ENCODE results near the gene ANXA10.
"Not testable (repeated sequence)": the region's sequence is repeated elsewhere in the genome, so short reads cannot be mapped to it uniquely, and the experiment has no call there.

The ANXA10 gene

DNA sequence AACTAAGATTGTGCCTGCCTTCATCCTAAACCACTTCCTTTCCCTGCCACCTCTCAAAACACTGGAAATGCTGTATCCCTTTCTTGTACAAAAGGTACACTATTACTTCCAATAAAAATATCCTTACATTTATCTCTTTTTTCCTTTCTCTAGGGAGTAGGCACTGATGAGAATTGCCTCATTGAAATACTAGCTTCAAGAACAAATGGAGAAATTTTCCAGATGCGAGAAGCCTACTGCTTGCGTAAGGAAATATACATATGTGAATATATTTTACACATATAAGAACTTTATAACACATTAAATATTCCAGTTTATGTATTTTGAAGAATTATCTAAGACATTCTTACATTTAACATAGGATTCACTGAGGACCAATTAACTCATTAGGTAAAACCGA lies 71.7 kb downstream of the ANXA10 start:
- no peak for DNase-seq

GRCh38 chr4:168164915-168165548 lies 72.7 kb downstream of the ANXA10 start:
- no peak for DNase-seq

DNA sequence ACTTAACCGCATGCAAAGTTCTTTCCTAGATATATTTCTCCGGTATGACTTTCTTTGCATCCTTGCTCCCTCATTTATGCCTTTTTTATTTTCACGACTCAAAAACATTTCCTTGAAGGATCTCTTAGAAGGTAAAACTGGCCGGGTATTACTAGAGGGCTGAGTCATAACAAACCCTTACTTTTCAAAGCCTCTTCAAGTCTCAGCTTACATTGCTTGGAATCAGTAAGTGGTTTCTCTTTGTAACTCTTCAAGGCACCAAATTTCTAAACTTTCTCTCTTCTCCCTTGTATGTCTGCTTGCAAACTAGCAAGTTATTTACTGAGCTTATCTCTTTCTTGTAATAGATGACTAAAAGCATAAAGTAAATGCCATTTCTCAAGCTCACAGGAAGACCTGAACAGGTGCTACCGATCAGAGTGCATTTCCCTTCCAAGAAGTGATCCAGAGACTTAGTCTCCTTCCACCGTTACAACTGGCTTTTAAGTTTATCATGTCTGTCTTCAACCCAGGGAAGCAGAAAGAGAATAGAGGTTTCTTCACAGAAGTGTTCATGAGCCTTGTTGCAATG lies 75.5 kb downstream of the ANXA10 start:
- no peak for DNase-seq

- DNase-seq = no peak
Observed at GRCh38 chr4:168174308-168174707, 82.0 kb downstream of the ANXA10 start.

DNA sequence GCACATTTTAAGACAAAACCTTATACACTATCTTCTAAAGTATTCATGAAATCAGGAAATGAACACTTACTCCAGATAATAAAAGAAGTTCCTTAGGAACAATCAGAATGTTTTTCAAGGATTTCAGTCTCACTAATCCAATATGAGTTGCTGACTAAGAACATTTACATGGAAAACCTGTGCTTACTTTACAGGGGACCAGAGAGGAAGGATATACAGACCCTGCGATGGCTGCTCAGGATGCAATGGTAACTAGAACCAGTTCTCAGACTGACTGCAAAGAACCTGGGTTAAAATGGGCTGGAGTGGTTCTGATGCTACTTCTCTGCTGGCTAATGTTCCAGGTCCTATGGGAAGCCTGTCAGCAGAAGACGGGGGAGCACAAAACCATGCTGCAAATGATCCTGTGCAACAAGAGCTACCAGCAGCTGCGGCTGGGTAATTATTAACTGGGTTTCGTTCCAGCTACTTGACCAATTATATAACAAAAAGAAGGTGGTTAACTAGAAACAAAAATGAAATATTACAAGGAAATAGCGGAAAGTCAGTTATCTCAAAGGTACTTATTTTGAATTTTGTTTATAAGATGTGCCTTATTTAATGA lies 85.3 kb downstream of the ANXA10 start:
- no peak for DNase-seq

- DNase-seq = no peak
Observed at GRCh38 chr4:168183717-168184571, 91.6 kb downstream of the ANXA10 start.

- no peak for DNase-seq
Observed at GRCh38 chr4:168188754-168189153, 96.4 kb downstream of the ANXA10 start.

- DNase-seq = no peak
Observed at GRCh38 chr4:168197926-168198325, 105.6 kb downstream of the ANXA10 start.

DNA sequence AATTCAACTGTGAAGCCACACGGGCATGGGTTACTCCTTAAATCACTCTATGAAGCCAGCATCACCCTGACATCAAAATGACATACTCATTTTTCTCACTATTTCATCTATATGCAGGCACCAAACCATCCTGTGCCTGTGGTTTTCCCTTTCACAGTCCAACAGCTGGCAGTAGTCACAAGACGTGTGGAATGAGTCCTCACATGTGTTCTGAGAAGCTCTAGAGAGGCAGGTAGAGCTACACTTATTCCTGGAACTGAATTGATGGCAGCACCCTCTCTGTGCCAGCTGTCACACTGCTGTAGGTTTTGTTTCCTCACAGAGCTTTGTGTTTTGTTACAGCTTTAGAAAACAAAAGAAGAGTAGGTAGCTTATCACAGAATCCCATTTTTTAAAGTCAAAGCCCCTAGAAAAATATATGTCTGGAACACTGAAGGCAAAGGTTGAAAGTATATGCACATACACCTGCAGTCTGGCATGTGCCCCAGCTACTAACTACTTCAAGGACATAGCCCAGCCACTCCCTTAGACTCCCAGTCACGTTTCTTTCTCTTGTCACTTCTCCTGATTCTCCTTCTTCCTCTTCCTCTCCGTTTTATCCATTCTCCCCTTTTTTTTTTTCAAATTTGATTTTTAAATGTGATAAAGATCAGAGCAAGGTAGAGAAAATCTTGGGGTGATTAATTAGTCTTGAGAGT lies 107.1 kb downstream of the ANXA10 start:
- DNase-seq = no peak

DNA sequence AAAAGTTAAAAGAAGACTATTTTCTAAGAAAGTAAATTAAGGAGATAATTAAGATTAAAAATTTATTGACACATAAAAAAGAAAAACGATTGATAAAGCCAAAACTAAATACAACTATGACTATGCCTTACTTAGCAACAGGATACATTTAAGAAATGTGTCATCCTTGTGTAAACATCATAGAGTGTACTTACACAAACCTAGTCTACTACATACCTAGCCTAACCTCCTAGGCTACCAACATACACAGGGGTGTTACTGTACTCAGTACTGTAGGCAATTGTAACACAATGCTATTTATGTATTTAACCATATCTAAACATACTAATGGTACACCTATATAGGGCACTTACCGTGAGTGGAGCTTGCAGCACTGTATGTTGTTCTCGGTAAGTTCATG lies 108.3 kb downstream of the ANXA10 start:
- no peak for DNase-seq

GRCh38 chr4:168203233-168203911 lies 111.0 kb downstream of the ANXA10 start:
- no peak for DNase-seq

DNA sequence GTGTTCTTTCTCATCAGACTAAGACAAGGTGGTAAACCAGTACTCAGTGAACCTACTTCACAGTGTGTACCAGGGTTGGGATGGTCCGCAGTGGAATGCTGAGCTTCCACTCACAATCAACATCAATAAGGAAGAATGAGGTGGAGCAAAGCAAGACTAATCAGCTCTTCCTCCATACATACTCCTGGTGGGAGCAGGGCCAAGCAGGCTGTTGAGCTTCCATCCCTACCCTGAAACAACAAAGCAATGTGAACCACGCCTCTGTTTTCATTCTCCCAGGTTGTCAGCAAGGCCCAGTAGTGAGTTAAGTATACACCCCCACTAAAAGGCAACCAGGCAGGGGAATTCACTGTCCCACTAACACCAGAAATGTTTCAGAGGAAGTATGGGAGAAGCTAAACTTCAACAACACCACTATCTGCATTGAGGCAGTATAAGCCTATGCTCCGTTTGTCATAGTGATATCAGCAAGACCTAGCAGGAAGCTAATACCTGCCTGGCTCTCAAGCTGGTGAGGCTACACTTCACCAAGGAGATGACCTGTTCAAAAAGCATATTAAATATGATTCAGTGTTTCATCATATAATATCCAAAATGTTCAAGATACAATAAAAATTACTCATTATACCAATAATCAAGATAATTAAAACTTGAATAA lies 116.7 kb downstream of the ANXA10 start:
- no peak for DNase-seq

DNA sequence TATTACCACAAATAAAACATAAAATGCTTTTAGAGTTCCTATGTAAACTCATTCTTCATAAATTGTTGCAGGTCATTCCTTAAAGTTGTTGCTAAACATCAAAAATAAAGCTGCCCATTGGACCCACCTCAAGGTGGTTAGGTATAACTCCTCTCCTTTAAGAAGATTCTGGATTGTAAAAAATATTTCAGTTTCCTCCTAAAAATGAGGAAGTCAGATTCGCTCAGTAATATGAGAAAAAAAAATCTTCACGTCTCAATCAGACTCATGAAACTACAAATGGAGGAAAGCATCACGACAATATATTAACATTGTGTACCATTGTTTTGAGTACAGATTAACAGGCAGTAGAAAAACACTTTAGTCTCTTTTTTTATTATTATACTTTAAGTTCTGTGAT lies 120.3 kb downstream of the ANXA10 start:
- DNase-seq = no peak

DNA sequence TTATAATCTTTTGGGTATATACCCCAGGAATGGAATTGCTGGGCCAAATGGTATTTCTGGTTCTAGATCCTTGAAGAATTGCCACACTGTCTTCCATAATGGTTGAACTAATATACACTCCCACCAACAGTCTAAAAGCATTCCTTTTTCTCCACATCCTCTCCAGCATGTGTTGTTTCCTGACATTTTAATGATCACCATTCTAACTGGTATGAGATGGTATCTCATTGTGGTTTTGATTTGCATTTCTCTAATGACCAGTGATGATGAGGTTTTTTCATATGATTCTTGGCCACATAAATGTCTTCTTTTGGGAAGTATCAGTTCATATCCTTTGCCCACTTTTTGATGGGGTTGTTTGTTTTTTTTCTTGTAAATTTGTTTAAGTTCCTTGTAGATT lies 121.2 kb downstream of the ANXA10 start:
- DNase-seq = not testable (repeated sequence)

DNA sequence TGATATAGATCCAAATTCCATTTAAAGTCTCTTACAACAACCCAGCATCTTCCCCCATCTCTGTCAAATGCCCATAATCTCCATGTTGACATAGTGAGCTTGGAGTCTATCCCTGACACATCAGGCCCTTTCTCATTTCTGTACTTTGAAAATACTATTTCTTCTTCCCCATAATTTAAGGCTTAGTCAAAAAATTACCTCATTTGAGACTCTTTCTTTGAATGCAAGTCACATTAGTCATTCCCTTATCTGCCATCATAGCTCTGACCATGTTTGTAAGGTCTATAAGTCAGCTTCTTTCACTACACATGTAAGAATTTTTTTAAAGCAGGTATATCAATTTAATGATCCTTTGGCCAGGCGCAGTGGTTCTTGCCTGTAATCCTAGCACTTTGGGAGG lies 126.3 kb downstream of the ANXA10 start:
- no peak for DNase-seq

GRCh38 chr4:168220893-168221292 lies 128.6 kb downstream of the ANXA10 start:
- DNase-seq = no peak

DNA sequence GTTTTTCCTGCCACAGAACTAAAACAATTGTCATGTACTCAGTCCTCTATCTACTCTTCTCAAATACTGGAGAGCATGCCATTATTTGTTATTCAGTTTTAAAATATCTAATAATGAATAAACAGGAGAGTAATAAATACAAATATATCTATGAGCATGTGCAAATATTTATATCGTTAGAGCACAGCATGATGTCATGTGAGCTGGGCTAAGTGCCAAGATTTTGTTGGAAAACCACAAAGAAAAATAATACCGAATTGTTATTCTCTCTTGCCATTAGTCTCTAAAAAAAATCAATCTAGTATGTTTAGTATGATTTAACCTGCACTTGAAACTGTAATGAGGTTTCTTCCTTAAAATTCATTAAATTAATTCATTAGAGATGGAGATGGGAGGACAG lies 129.0 kb downstream of the ANXA10 start:
- DNase-seq = no peak
